NCI-H1417 (cell line): ENCODE measurements around the gene MRGPRD.

Experiments used
- DNase-seq, 3 experiments: peaks; one replicate each; lab custom pipeline; 2025; lab: John Stamatoyannopoulos, UW

The MRGPRD gene

GRCh38 chr11:68968306-68969250, 12.2 kb downstream of the MRGPRD start:
- DNase-seq: no peak

GRCh38 chr11:68966894-68967780, 13.6 kb downstream of the MRGPRD start:
- DNase-seq: no peak

- DNase-seq: no peak
These were observed 14.6 kb downstream of the MRGPRD start for GRCh38 chr11:68965901-68966853.

- DNase-seq: no peak
These were observed 17.0 kb downstream of the MRGPRD start for GRCh38 chr11:68963779-68964178.

- DNase-seq: no peak
These were observed 18.1 kb downstream of the MRGPRD start for GRCh38 chr11:68962527-68963250.

- no peak for DNase-seq
These were observed 19.5 kb downstream of the MRGPRD start for GRCh38 chr11:68961245-68961644.

GRCh38 chr11:68960294-68961071, 20.3 kb downstream of the MRGPRD start:
- DNase-seq: no peak

GRCh38 chr11:68959465-68960293, 21.1 kb downstream of the MRGPRD start:
- peak in 1 of 3 experiments; percentile 15 for DNase-seq

GRCh38 chr11:68958211-68958610, 22.6 kb downstream of the MRGPRD start:
- DNase-seq: no peak

GRCh38 chr11:68956547-68957254, 24.1 kb downstream of the MRGPRD start:
- no peak for DNase-seq

- no peak for DNase-seq
These were observed 24.6 kb downstream of the MRGPRD start for GRCh38 chr11:68956142-68956541.

- no peak for DNase-seq
These were observed 25.2 kb downstream of the MRGPRD start for GRCh38 chr11:68955607-68955958.

GRCh38 chr11:68954836-68955606, 25.8 kb downstream of the MRGPRD start:
- DNase-seq: no peak

GRCh38 chr11:68950762-68951161, 30.0 kb downstream of the MRGPRD start:
- DNase-seq: no peak

GRCh38 chr11:68950270-68950669, 30.5 kb downstream of the MRGPRD start:
- DNase-seq: peak in 1 of 3 experiments; percentile 10

GRCh38 chr11:68948935-68949334, 31.9 kb downstream of the MRGPRD start:
- DNase-seq: no peak

GRCh38 chr11:68948496-68948895, 32.3 kb downstream of the MRGPRD start:
- no peak for DNase-seq

GRCh38 chr11:68947151-68947550, 33.6 kb downstream of the MRGPRD start:
- DNase-seq: no peak
